HG03439 (cell line): Measurements from ENCODE around the gene OLFML2B.
"Not testable (repeated sequence)": the region's sequence is repeated elsewhere in the genome, so short reads cannot be mapped to it uniquely, and the experiment has no call there.

Source experiments
- ATAC-seq: cut with Tn5 transposase; IDR thresholded peaks from one replicate; pipeline ENCODE4 v1.9.1; 2021; ENCODE audit warnings: mild to moderate bottlenecking, moderate library complexity; ENCODE audit not compliant: unreplicated experiment

OLFML2B gene

DNA sequence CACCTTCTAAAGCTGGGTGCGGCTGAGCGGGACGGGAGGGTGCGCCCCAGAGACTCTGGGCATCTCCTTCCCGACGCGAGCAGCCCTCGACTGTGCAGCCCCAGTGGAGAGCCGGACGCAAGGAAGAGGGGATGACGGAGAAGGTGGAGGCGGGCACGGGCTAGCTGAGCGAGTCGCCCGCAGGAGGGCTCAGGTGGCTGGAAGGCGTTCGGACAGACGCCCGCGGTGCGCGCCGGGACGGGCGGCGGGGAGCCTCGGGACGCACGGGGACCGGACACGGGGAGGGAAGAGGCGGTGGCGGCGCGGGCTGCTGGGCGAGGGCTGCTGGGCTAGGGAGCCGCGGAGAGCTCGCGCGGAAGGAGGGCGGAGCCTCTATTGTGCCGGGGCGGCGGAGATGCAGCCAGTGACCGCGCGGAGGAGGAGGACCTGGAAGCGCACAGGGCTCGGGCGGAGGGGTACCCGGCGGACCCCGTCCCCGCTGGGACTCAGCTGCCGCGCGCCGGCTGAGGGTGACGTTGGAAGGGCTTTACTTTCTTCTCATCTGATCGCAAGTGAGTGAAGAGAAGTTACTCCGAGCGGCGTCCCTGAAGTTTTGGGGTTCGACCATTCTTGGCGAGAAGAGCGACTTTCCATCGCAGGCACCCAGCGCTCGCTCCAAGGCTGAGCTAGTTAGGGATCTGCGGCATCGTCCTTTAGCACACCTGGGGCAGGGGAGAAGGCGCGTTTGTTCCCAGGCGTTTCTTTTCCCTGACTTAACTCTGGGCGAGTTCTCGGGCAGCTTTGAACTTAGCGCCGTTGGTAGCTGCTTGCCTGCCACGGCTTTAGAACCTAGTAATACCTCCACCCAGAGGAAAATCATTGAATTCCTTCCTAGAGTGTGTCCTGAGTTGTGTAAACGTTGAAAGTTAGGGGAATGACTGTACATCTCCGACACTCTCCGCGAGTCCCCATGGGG lies at the start of gene OLFML2B:
OLFML2B (minus strand) TSS at position 323 of the 955 bp plus-strand sequence. CDS start 439 bp downstream, outside the sequence.
- ATAC-seq, result peak; percentile 75

- no peak for ATAC-seq
Observed at GRCh38 chr1:162072740-162073139, 49.1 kb upstream of the OLFML2B start.

GRCh38 chr1:162070825-162071224 lies 47.2 kb upstream of the OLFML2B start:
- ATAC-seq, result no peak

- ATAC-seq, result no peak
Observed at GRCh38 chr1:162070094-162070748, 46.6 kb upstream of the OLFML2B start.

- peak; percentile 96 for ATAC-seq
Observed at GRCh38 chr1:162069334-162070093, 45.8 kb upstream of the OLFML2B start, which contains the start of gene NOS1AP. Gene NOS1AP (plus strand): TSS chr1:162069691. CDS start chr1:162070178, 487 bp downstream.

GRCh38 chr1:162068301-162068700 lies 44.6 kb upstream of the OLFML2B start:
- no peak for ATAC-seq

DNA sequence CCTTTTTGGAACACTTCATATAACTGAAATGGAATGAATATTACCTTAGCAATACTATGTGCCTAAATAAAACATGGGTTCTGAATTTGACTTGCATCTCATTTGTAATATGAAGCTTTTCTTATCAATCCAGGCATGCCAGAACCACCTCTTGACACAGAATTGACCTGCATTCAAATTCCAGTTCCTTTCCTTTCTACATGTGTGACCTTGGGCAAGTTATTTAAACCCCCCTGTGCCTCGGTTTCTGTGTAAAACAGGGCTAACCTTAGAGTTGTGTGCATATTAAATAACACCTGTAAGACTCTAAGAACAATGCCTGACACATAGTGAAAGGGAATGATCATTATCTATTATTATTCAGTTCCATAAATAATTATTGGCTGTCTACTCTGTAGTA lies 43.8 kb upstream of the OLFML2B start:
- ATAC-seq, result no peak

DNA sequence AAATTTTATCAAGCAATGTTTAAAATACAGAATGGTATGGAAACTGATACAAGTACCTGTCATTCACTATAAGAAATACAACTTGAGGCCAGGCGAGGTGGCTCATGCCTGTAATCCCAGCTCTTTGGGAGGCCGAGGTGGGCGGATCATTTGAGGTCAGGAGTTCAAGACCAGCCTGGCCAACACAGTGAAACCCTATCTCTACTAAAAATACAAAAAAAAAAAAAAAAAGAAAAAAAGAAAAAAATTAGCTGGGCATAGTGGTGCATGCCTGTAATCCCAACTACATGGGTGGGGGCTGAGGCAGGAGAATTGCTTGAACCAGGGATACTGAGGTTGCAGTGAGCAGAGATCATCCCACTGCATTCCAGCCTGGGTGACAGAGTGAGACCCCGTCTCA lies 43.2 kb upstream of the OLFML2B start:
- ATAC-seq, result not testable (repeated sequence)

DNA sequence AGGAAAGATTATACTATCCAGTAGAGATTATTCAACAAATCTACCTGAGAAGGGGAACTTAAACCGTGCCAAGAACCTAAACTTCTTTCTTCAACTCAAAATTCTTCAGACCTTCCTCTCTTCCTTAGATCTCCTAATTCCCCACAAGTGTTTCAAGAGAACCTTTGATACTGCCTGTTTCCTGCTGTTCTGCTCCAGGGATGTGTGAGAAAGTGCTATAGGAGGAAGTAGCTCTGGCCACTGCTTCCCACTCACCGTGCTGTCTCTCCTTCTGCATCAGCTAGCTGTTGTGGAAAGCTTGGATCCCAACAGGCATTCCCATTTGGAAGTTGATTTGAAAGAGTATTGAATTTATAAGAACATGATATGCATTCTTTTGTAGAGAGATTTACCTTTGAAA lies 41.3 kb upstream of the OLFML2B start:
- ATAC-seq, result no peak

DNA sequence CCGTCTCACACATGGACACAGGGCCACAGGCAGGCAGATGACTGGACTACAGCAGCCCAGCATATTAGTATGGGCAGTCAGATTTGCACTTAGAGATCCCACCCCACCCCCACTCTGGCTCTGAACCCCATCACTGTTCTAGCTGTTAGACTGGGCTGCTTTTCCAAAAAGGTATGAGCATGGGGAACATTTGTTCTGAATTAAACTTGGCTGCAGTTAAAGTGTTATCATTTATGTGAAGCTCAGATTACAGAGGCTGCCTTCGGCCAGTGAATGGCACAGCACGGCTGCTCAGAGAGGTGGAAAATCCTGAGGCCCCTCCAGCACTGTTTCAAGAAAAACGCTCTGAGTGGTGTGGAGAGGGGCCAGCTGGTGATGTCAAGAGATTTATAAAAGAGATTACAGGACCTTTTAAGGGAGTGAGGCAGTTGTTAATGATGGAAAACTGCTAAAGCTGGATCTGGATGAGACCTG lies 38.9 kb upstream of the OLFML2B start:
- no peak for ATAC-seq

DNA sequence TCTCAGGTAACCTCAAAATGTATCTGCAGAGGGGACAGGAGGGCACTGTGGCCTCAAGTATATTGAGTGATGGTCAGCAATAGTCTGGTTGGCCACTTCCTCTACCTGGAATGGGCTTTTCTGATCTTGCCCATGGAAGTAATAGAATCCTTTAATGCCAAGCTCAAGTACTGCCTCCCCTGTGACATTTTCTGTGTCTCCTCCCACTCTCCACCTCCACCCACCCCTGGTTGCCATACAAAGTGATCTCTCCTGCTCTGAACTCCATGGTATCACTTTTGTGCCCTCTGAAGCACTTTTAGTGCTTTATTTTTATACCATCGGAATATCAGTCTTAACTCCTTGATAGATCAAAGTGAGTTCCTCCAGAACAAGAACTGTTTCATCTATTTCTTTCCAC lies 36.6 kb upstream of the OLFML2B start:
- ATAC-seq, result no peak

DNA sequence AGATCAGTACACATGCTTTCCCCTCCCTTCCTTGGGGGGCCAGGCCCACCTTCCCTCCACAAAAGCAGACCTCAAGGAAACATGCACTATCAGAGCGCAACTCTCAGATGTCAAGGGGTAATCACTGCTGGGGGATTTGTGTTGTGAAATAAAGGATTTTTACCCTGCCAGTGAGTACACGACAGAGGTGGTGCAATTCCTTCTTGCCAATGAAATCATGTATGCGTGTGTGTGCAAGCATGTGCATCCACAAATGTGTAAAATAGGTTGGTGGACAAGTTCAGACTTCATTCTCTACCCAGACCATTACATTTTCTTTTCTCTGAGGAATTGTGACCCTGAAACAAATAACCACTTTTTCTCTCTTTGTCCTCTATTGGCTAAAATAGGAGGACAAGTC lies 36.1 kb upstream of the OLFML2B start:
- ATAC-seq, result no peak

GRCh38 chr1:162056579-162056978 lies 32.9 kb upstream of the OLFML2B start:
- ATAC-seq, result no peak

GRCh38 chr1:162056043-162056442 lies 32.4 kb upstream of the OLFML2B start:
- ATAC-seq, result peak; percentile 74

GRCh38 chr1:162055062-162055461 lies 31.4 kb upstream of the OLFML2B start:
- ATAC-seq, result no peak

DNA sequence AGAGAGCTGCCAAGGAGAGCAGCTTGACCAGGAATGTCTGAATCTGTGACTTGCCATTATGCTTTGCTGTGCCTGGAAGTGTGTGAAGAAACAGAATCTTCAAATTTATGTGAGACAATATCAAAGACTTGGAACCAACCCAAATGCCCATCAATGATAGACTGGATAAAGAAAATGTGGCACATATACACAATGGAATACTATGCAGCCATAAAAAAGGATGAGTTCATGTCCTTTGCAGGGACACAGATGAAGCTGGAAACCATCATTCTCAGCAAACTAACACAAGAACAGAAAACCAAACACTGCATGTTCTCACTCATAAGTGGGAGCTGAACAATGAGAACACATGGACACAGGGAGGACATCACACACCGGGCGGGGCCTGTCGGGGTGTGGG lies 30.3 kb upstream of the OLFML2B start:
- not testable (repeated sequence) for ATAC-seq

DNA sequence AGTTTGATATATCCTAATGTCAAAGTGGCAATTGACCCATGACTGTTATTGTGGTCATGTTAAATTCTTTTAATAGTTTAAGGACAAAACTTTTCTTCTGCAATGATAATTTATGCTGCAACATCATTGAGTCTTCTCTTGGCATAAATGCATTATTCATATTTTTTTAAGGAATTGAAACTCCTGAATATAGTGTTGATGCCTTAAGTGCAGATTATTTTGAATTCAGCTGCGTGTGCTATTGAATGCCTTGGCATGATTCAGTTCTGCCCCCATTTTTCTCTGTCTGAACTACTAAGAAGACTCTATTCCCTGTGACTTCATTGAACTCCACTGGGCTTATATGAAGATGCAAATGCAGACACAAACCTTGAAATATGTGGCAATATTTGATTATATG lies 23.3 kb upstream of the OLFML2B start:
- ATAC-seq, result no peak

- ATAC-seq, result no peak
Observed at GRCh38 chr1:162042361-162042760, 18.7 kb upstream of the OLFML2B start.

- ATAC-seq, result no peak
Observed at GRCh38 chr1:162040657-162041056, 17.0 kb upstream of the OLFML2B start.

DNA sequence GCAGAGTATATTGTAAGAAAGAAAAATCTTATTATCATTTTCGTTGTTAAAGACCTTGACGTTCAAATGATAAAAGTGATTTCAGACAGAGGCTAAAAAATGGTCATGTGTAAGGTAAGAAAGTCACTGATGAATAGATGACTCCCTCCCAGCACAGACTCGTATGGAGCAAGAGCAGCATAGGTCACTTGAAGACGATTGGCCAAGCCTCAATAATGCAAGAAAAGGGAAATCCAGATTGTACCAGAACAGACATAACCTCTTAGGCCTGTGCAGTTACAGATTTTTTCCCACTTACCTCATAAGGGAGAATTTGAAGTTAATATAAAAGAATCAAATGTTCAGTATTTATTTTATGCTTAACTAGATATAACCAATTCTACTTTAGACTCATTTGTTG lies 16.3 kb upstream of the OLFML2B start:
- no peak for ATAC-seq

- ATAC-seq, result no peak
Observed at GRCh38 chr1:162038624-162039023, 15.0 kb upstream of the OLFML2B start.
